Measurements from ENCODE around the gene AOC1. TPM values are rescaled to one million over a fixed set of nuclear protein-coding genes. Genes with fewer than 3 reads are reported as not detected.

The AOC1 gene
- polyA plus RNA-seq, 1 donor from 2014 or later: not detected

DNA sequence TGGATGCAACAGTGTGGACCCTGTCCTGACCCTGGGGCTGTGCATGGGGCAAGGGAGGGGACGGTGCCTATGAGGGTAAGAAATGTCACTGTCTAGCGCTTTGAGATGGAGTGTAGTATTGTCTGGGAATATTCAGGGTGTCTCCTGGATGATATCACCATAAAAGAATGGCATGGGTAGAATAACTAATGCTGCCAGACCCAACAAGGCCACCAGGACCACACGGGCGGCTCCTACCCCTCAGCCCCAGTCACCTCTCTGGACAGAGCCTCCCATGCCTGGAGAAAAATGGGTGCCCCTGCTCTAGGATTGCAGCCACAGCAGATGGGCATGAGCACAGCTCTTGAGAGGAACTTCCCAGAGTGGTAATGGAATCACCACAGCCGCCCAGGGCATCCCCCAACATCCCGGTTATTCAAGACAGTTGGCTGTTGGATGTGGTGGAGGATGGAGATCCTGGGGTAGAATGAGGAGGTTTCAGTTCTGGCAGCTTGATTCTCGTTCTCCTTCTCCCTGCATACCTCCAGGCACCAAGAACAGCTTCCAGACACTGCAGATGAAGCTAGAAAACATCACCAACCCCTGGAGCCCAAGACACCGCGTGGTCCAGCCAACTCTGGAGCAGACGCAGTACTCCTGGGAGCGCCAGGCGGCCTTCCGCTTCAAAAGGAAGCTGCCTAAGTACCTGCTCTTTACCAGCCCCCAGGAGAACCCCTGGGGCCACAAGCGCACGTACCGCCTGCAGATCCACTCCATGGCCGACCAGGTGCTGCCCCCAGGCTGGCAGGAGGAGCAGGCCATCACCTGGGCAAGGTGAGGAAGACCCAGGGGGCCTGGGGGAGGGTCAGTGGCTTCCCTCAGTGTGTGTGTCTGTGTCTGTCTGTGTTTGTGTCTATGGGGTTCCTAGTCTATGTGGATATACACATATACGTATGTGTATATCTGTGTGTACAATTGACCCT, 6.2 kb downstream of the AOC1 start:
- Histone ChIP-seq H3K9me2 (ENCODE audit: insufficient read depth, low read length) (no peaks in the 10 kb centered on the region), H3K4me2 (ENCODE audit: low read length) (no peak overlapping the region), H3K79me2 (replicated peaks; ENCODE audit: insufficient read depth, low read length) (no peaks in the 10 kb centered on the region), H3K36me3 (ENCODE audit: insufficient read depth, low read length) (no peaks in the 10 kb centered on the region), H3K9ac (ENCODE audit: low read length) (no peak overlapping the region), H3K4me3 (ENCODE audit: low read length) (no peak overlapping the region), H3F3A (ENCODE audit: insufficient read depth, low read length, poor library complexity, severe bottlenecking) (no peaks in the 10 kb centered on the region), H3K27me3 (ENCODE audit: insufficient read depth, low read depth, low read length) (no peaks in the 10 kb centered on the region), H2AFZ (ENCODE audit: low read depth, low read length) (no peak overlapping the region), H4K20me1 (ENCODE audit: insufficient read depth) (no peaks in the 10 kb centered on the region), H3K27ac (ENCODE audit: low read length) (no peak overlapping the region), H3K9me3 (ENCODE audit: low read length) (no peaks in the 10 kb centered on the region)
- no peak for TF ChIP-seq RAD21 (conservative IDR thresholded peaks at IDR 0.05)
- TF ChIP-seq SMC3 (conservative IDR thresholded peaks at IDR 0.05; ENCODE audit: poor library complexity): no peak

DNA sequence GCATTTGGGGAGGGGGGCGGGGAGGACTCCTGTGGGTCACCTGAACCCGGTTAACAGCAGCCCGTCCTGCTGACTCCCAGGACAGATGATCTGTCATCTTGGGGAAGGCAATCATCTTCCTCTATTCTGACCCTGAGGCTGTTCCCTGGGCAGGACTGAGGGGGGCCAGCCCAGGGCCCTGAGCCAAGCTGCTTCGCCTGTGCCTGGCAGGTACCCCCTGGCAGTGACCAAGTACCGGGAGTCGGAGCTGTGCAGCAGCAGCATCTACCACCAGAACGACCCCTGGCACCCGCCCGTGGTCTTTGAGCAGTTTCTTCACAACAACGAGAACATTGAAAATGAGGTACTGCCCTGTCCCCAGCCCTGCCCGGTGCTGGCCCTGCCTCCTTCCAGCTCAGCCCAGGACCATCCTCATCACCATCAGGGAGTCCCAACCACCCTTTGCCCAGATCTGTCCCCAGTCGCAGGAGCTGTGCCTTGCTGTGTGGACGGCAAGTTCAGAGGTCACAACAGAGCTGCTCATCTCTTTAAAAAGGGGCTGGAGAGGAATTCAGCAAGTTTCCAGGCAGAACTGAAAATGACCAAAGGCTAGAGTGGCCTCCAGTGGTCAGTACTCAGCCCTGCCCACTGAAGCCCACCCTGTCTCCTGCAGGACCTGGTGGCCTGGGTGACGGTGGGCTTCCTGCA, 8.1 kb downstream of the AOC1 start:
- H3K9me2 ChIP-seq (ENCODE audit: insufficient read depth, low read length): no peaks in the 10 kb centered on the region
- H3K9me3 ChIP-seq (ENCODE audit: low read length): no peaks in the 10 kb centered on the region
- H3K79me2 ChIP-seq (replicated peaks; ENCODE audit: insufficient read depth, low read length): no peaks in the 10 kb centered on the region
- no peak overlapping the region for H3K27ac ChIP-seq (ENCODE audit: low read length)
- H2AFZ ChIP-seq (ENCODE audit: low read depth, low read length): no peak overlapping the region
- TF ChIP-seq TAF1 (IDR thresholded peaks at IDR 0.05; ENCODE audit: low read depth): no peak
- TF ChIP-seq EZH2 (IDR thresholded peaks at IDR 0.05; ENCODE audit: borderline replicate concordance, insufficient read depth, low read length, poor library complexity, severe bottlenecking): no peak
- TF ChIP-seq, protein P1, sequence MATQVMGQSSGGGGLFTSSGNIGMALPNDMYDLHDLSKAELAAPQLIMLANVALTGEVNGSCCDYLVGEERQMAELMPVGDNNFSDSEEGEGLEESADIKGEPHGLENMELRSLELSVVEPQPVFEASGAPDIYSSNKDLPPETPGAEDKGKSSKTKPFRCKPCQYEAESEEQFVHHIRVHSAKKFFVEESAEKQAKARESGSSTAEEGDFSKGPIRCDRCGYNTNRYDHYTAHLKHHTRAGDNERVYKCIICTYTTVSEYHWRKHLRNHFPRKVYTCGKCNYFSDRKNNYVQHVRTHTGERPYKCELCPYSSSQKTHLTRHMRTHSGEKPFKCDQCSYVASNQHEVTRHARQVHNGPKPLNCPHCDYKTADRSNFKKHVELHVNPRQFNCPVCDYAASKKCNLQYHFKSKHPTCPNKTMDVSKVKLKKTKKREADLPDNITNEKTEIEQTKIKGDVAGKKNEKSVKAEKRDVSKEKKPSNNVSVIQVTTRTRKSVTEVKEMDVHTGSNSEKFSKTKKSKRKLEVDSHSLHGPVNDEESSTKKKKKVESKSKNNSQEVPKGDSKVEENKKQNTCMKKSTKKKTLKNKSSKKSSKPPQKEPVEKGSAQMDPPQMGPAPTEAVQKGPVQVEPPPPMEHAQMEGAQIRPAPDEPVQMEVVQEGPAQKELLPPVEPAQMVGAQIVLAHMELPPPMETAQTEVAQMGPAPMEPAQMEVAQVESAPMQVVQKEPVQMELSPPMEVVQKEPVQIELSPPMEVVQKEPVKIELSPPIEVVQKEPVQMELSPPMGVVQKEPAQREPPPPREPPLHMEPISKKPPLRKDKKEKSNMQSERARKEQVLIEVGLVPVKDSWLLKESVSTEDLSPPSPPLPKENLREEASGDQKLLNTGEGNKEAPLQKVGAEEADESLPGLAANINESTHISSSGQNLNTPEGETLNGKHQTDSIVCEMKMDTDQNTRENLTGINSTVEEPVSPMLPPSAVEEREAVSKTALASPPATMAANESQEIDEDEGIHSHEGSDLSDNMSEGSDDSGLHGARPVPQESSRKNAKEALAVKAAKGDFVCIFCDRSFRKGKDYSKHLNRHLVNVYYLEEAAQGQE (IDR thresholded peaks at IDR 0.05; ENCODE audit: borderline replicate concordance): no peak
- TF ChIP-seq MXI1 (conservative IDR thresholded peaks at IDR 0.05; ENCODE audit: poor library complexity, severe bottlenecking): no peak
- TF ChIP-seq, protein P2, sequence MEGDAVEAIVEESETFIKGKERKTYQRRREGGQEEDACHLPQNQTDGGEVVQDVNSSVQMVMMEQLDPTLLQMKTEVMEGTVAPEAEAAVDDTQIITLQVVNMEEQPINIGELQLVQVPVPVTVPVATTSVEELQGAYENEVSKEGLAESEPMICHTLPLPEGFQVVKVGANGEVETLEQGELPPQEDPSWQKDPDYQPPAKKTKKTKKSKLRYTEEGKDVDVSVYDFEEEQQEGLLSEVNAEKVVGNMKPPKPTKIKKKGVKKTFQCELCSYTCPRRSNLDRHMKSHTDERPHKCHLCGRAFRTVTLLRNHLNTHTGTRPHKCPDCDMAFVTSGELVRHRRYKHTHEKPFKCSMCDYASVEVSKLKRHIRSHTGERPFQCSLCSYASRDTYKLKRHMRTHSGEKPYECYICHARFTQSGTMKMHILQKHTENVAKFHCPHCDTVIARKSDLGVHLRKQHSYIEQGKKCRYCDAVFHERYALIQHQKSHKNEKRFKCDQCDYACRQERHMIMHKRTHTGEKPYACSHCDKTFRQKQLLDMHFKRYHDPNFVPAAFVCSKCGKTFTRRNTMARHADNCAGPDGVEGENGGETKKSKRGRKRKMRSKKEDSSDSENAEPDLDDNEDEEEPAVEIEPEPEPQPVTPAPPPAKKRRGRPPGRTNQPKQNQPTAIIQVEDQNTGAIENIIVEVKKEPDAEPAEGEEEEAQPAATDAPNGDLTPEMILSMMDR (IDR thresholded peaks at IDR 0.05; ENCODE audit: poor library complexity, severe bottlenecking): no peak
- TF ChIP-seq EP300 (conservative IDR thresholded peaks at IDR 0.05; ENCODE audit: poor library complexity, severe bottlenecking): no peak
- TF ChIP-seq POLR2AphosphoS5 (IDR thresholded peaks at IDR 0.05): no peak
- TF ChIP-seq SMC3 (conservative IDR thresholded peaks at IDR 0.05; ENCODE audit: poor library complexity): no peak
- no peak for TF ChIP-seq RAD21 (conservative IDR thresholded peaks at IDR 0.05)
- no peaks in the 10 kb centered on the region for H3K36me3 ChIP-seq (ENCODE audit: insufficient read depth, low read length)
- no peaks in the 10 kb centered on the region for H3K27me3 ChIP-seq (ENCODE audit: insufficient read depth, low read depth, low read length)
- no peaks in the 10 kb centered on the region for H4K20me1 ChIP-seq (ENCODE audit: insufficient read depth)
- no peak overlapping the region for H3K4me3 ChIP-seq (ENCODE audit: low read length)
- H3K9ac ChIP-seq (ENCODE audit: low read length): no peak overlapping the region
- no peak overlapping the region for H3K4me2 ChIP-seq (ENCODE audit: low read length)
- no peaks in the 10 kb centered on the region for H3F3A ChIP-seq (ENCODE audit: insufficient read depth, low read length, poor library complexity, severe bottlenecking)
